Posterior cingulate gyrus (tissue), 11 donors: ENCODE data around the gene TBCK.

Experiments
- DNase-seq, 10 donors: peaks; one replicate each; pipeline versions ENCODE4 v3.0.0 to v3.0.0-alpha.2; 2020 to 2021; ENCODE audit warnings: mixed read lengths in 3 of 10
- intact Hi-C: fragments of 100-400 bp; cut with DNase I; formaldehyde crosslinking; loops from one replicate; pipeline ENCODE4 v1.15.1; 2023

The TBCK gene

GRCh38 chr4:106315968-106316772 is at the start of gene TBCK, which contains the start of gene AIMP1:
TBCK (minus strand) TSS chr4:106316209; CDS start chr4:106308960, 7,249 bp downstream.
AIMP1 (plus strand) TSS chr4:106316550; CDS start chr4:106325010, 8,460 bp downstream.
- peak; percentile 83 to 98 (median 89) for DNase-seq
- intact Hi-C loops, result no loop called here

GRCh38 chr4:106365613-106366012 is 49.6 kb upstream of the TBCK start:
- intact Hi-C loops, result loop anchor here (5.0 kb wide), 1 partner anchor 817 kb away; no protein-coding TSS in a partner anchor
- DNase-seq, result no peak

- intact Hi-C loops, result no loop called here
- DNase-seq, result no peak
Observed at GRCh38 chr4:106364282-106364681, 48.3 kb upstream of the TBCK start.

GRCh38 chr4:106362086-106362825 is 46.2 kb upstream of the TBCK start:
- intact Hi-C loops, result no loop called here
- DNase-seq, result no peak

GRCh38 chr4:106358899-106359298 is 42.9 kb upstream of the TBCK start:
- no peak for DNase-seq
- intact Hi-C loops, result no loop called here

GRCh38 chr4:106355193-106355592 is 39.2 kb upstream of the TBCK start:
- peak in 4 of 10 donors; percentile 12 to 82 (median 61) for DNase-seq
- intact Hi-C loops, result no loop called here

- no peak for DNase-seq
- intact Hi-C loops, result no loop called here
Observed at GRCh38 chr4:106353786-106354185, 37.8 kb upstream of the TBCK start.

GRCh38 chr4:106351016-106351415 is 35.0 kb upstream of the TBCK start:
- intact Hi-C loops, result no loop called here
- no peak for DNase-seq

- intact Hi-C loops, result no loop called here
- DNase-seq, result no peak
Observed at GRCh38 chr4:106347167-106347566, 31.2 kb upstream of the TBCK start.

- intact Hi-C loops, result no loop called here
- DNase-seq, result no peak
Observed at GRCh38 chr4:106344647-106344970, 28.6 kb upstream of the TBCK start.

- DNase-seq, result no peak
- intact Hi-C loops, result no loop called here
Observed at GRCh38 chr4:106343865-106344646, 28.0 kb upstream of the TBCK start.

- intact Hi-C loops, result no loop called here
- DNase-seq, result no peak
Observed at GRCh38 chr4:106340774-106341173, 24.8 kb upstream of the TBCK start.

- no peak for DNase-seq
- intact Hi-C loops, result no loop called here
Observed at GRCh38 chr4:106339431-106339830, 23.4 kb upstream of the TBCK start.

GRCh38 chr4:106338671-106339070 is 22.7 kb upstream of the TBCK start:
- DNase-seq, result peak in 1 of 10 donors; percentile 50
- intact Hi-C loops, result no loop called here

- intact Hi-C loops, result no loop called here
Observed at GRCh38 chr4:106337916-106338315, 21.9 kb upstream of the TBCK start.

GRCh38 chr4:106336618-106337017 is 20.6 kb upstream of the TBCK start:
- intact Hi-C loops, result no loop called here
- no peak for DNase-seq

More at GRCh38 chr4:106337916-106338315, 21.9 kb upstream of the TBCK start:
- DNase-seq, result no peak

GRCh38 chr4:106334741-106335470 is 18.9 kb upstream of the TBCK start:
- intact Hi-C loops, result no loop called here
- DNase-seq, result no peak

GRCh38 chr4:106333186-106333585 is 17.2 kb upstream of the TBCK start:
- intact Hi-C loops, result no loop called here
- DNase-seq, result no peak

- DNase-seq, result no peak
- intact Hi-C loops, result no loop called here
Observed at GRCh38 chr4:106329041-106329618, 13.1 kb upstream of the TBCK start.

- intact Hi-C loops, result no loop called here
- DNase-seq, result no peak
Observed at GRCh38 chr4:106325800-106326199, 9.8 kb upstream of the TBCK start.
